AG09309 (cell line): ENCODE data around the gene ICE1.

ENCODE experiments used
- DNase-seq: peaks from one replicate; pipeline ENCODE4 v3.0.0-alpha.2; 2010; ENCODE audit warnings: low read depth
- H3K4me3 ChIP-seq: 2 replicates; pipeline ENCODE4 v1.5.1; 2011; ENCODE audit warnings: mild to moderate bottlenecking, low read depth, low read length, moderate library complexity; ENCODE audit not compliant: control insufficient read depth
- CTCF ChIP-seq: IDR thresholded peaks from 2 replicates; pipeline ENCODE4 v1.5.1; 2011; ENCODE audit warnings: mild to moderate bottlenecking, low read depth, low read length, inconsistent platforms; ENCODE audit not compliant: insufficient read depth, control insufficient read depth; ENCODE audit errors: missing control alignments

Gene ICE1

GRCh38 chr5:5421149-5421960 is 1.1 kb upstream of the ICE1 start:
- DNase-seq = no peak
- peak overlapping the region; percentile 96 for H3K4me3 ChIP-seq
- no peak for TF ChIP-seq CTCF

GRCh38 chr5:5422819-5423515 is 490 bp downstream of the ICE1 start:
- TF ChIP-seq CTCF = no peak
- peak overlapping the region; percentile 96 for H3K4me3 ChIP-seq
- no peak for DNase-seq

- peak overlapping the region; percentile 96 for H3K4me3 ChIP-seq
- DNase-seq = no peak
- TF ChIP-seq CTCF = no peak
Observed at GRCh38 chr5:5423586-5423985, 1.1 kb downstream of the ICE1 start.

GRCh38 chr5:5424736-5425135 is 2.3 kb downstream of the ICE1 start:
- DNase-seq = no peak
- no peak overlapping the region for H3K4me3 ChIP-seq
- no peak for TF ChIP-seq CTCF

- no peak for TF ChIP-seq CTCF
- no peak for DNase-seq
- H3K4me3 ChIP-seq = no peak overlapping the region
Observed at GRCh38 chr5:5430136-5430535, 7.7 kb downstream of the ICE1 start.

GRCh38 chr5:5432020-5432707 is 9.7 kb downstream of the ICE1 start:
- no peak for TF ChIP-seq CTCF
- H3K4me3 ChIP-seq = no peak overlapping the region
- DNase-seq = no peak
